IMR-90 (cell line): ENCODE results near the gene PAQR5. TPM values are rescaled to one million over a fixed set of nuclear protein-coding genes. Genes with fewer than 3 reads are reported as not detected.

Experiments
- ATAC-seq: fragments of 200-7000 bp; cut with Tn5 transposase; 2 replicates; pipeline ENCODE4 v1.9.1; 2020; ENCODE audit warnings: low read depth, mild to moderate bottlenecking, moderate library complexity
- BruUV-seq: library from RNA; stranded (reverse); fragments of 400-500 nt; replicated peaks from 2 replicates; lab custom pipeline; 2021; lab: Mats Ljungman, UMichigan
- CTCF ChIA-PET: fragments of 300-600 bp; formaldehyde crosslinking; extraction: SDS; loops from one replicate; lab custom pipeline; 2021; ENCODE audit warnings: antibody characterized with exemption; lab: Yijun Ruan, JAX
- POLR2A ChIA-PET: fragments of 300-600 bp; sonication (Branson Sonifier 250); formaldehyde crosslinking; loops from one replicate; lab custom pipeline; 2022; ENCODE audit warnings: antibody characterized with exemption; ENCODE audit not compliant: unreplicated experiment; lab: Charles Lee
- DNase-seq: peaks from one replicate; pipeline ENCODE4 v3.0.0; 2013
- H2AFZ ChIP-seq: replicated peaks from 2 replicates; pipeline ENCODE3; 2013; ENCODE audit warnings: low read length, mild to moderate bottlenecking; ENCODE audit not compliant: poor library complexity
- H2AK5ac ChIP-seq: 2 replicates; pipeline ENCODE4 v1.6.1; 2013; ENCODE audit warnings: low read depth, low read length, inconsistent platforms
- H2AK9ac ChIP-seq: replicated peaks from 2 replicates; pipeline ENCODE3; 2013; ENCODE audit warnings: mild to moderate bottlenecking, low read depth, low read length, moderate library complexity; ENCODE audit not compliant: poor library complexity
- H2BK120ac ChIP-seq: 2 replicates; pipeline ENCODE4 v1.6.1; 2013; ENCODE audit warnings: low read depth, low read length, inconsistent platforms
- H2BK15ac ChIP-seq: 3 replicates; pipeline ENCODE4 v1.6.1; 2013; ENCODE audit warnings: low read depth, low read length, inconsistent platforms
- H2BK20ac ChIP-seq: 2 replicates; pipeline ENCODE4 v1.6.1; 2013; ENCODE audit warnings: low read depth, mild to moderate bottlenecking, inconsistent platforms, low read length, moderate library complexity
- H2BK5ac ChIP-seq: 2 replicates; pipeline ENCODE4 v1.6.1; 2013; ENCODE audit warnings: mild to moderate bottlenecking, low read depth, low read length, inconsistent platforms; ENCODE audit not compliant: poor library complexity, severe bottlenecking
- H3K14ac ChIP-seq: replicated peaks from 2 replicates; pipeline ENCODE4 v1.6.1; 2013; ENCODE audit warnings: low read depth, low read length, inconsistent platforms
- H3K18ac ChIP-seq: 2 replicates; pipeline ENCODE4 v1.6.1; 2013; ENCODE audit warnings: low read depth, low read length, control low read depth
- H3K23ac ChIP-seq: 2 replicates; pipeline ENCODE4 v1.6.1; 2013; ENCODE audit warnings: low read depth, low read length, inconsistent platforms
- H3K27ac ChIP-seq: 2 replicates; pipeline ENCODE4 v1.5.1; 2013; ENCODE audit warnings: mild to moderate bottlenecking, control low read depth, low read length; ENCODE audit not compliant: insufficient read depth
- H3K27me3 ChIP-seq: 2 replicates; pipeline ENCODE4 v1.6.1; 2013; ENCODE audit warnings: low read length; ENCODE audit not compliant: control insufficient read depth, insufficient read depth
- H3K36me3 ChIP-seq: 2 replicates; pipeline ENCODE4 v1.6.1; 2013; ENCODE audit warnings: low read length, mixed read lengths; ENCODE audit not compliant: control insufficient read depth, insufficient read depth
- H3K4ac ChIP-seq: 2 replicates; pipeline ENCODE4 v1.6.1; 2013; ENCODE audit warnings: low read depth, low read length, inconsistent platforms
- H3K4me1 ChIP-seq: 2 replicates; pipeline ENCODE4 v1.6.1; 2013; ENCODE audit warnings: low read length, mixed read lengths; ENCODE audit not compliant: control insufficient read depth, insufficient read depth
- H3K4me2 ChIP-seq: 2 replicates; pipeline ENCODE4 v1.6.1; 2013; ENCODE audit warnings: low read depth, mild to moderate bottlenecking, control low read depth, low read length, moderate library complexity
- H3K4me3 ChIP-seq: 2 replicates; pipeline ENCODE4 v1.5.1; 2013; ENCODE audit warnings: low read depth, mild to moderate bottlenecking, control low read depth, low read length, moderate library complexity; ENCODE audit not compliant: insufficient read depth
- H3K56ac ChIP-seq: 2 replicates; pipeline ENCODE4 v1.6.1; 2013; ENCODE audit warnings: low read length, inconsistent platforms; ENCODE audit not compliant: insufficient read depth; ENCODE audit errors: extremely low read depth
- H3K79me1 ChIP-seq, 2 experiments: 2 replicates each; pipeline ENCODE4 v1.6.1; 2013; ENCODE audit warnings: low read length in 2 of 2, inconsistent platforms in 1 of 2, low read depth in 1 of 2
- H3K9ac ChIP-seq: 2 replicates; pipeline ENCODE4 v1.6.1; 2013; ENCODE audit warnings: low read depth, low read length, control low read depth
- H3K9me1 ChIP-seq: 2 replicates; pipeline ENCODE4 v1.6.1; 2013; ENCODE audit warnings: low read length, inconsistent platforms; ENCODE audit not compliant: insufficient read depth
- H3K9me3 ChIP-seq: 2 replicates; pipeline ENCODE4 v1.6.1; 2013; ENCODE audit warnings: low read length; ENCODE audit not compliant: control insufficient read depth, insufficient read depth
- H4K20me1 ChIP-seq: 2 replicates; pipeline ENCODE4 v1.6.1; 2013; ENCODE audit warnings: low read length, inconsistent platforms; ENCODE audit not compliant: insufficient read depth
- H4K5ac ChIP-seq: 2 replicates; pipeline ENCODE4 v1.6.1; 2013; ENCODE audit warnings: mild to moderate bottlenecking, low read depth, low read length, control low read depth
- H4K8ac ChIP-seq, 2 experiments: 2 replicates each; pipeline ENCODE4 v1.6.1; 2013; ENCODE audit warnings: low read depth in 2 of 2, low read length in 2 of 2, control low read depth in 1 of 2, inconsistent platforms in 1 of 2
- H4K91ac ChIP-seq: 2 replicates; pipeline ENCODE4 v1.6.1; 2013; ENCODE audit warnings: low read depth, low read length, inconsistent platforms; ENCODE audit not compliant: insufficient read depth
- BHLHE40 ChIP-seq: fragments of 150-350 bp; IDR thresholded peaks from 2 replicates; pipeline ENCODE4 v1.6.1; 2016; ENCODE audit warnings: mild to moderate bottlenecking, low read depth, low read length
- CEBPB ChIP-seq: IDR thresholded peaks from 2 replicates; pipeline ENCODE4 v1.6.1; 2012; ENCODE audit warnings: low read depth, low read length, improper control_type of control experiment
- ELK1 ChIP-seq: fragments of 150-350 bp; IDR thresholded peaks from 2 replicates; pipeline ENCODE4 v1.6.1; 2016; ENCODE audit warnings: low read depth, mild to moderate bottlenecking, low read length, moderate library complexity, borderline replicate concordance
- FOS ChIP-seq: fragments of 150-350 bp; IDR thresholded peaks from 2 replicates; pipeline ENCODE4 v1.6.1; 2016; ENCODE audit warnings: low read depth, low read length
- MAFK ChIP-seq: IDR thresholded peaks from 2 replicates; pipeline ENCODE4 v1.6.1; 2012; ENCODE audit warnings: low read depth, low read length, improper control_type of control experiment
- MAZ ChIP-seq: IDR thresholded peaks from 2 replicates; pipeline ENCODE4 v1.6.1; 2012; ENCODE audit warnings: low read depth, mild to moderate bottlenecking, low read length, improper control_type of control experiment, moderate library complexity, borderline replicate concordance
- NFE2L2 ChIP-seq: fragments of 150-350 bp; IDR thresholded peaks from 2 replicates; pipeline ENCODE4 v1.6.1; 2016; ENCODE audit warnings: low read depth, mild to moderate bottlenecking, low read length
- RAD21 ChIP-seq: IDR thresholded peaks from 2 replicates; pipeline ENCODE4 v1.6.1; 2012; ENCODE audit warnings: low read length, improper control_type of control experiment
- RCOR1 ChIP-seq: IDR thresholded peaks from 2 replicates; pipeline ENCODE4 v1.6.1; 2012; ENCODE audit warnings: mild to moderate bottlenecking, low read length, improper control_type of control experiment; ENCODE audit not compliant: insufficient replicate concordance
- RFX5 ChIP-seq: IDR thresholded peaks from 2 replicates; pipeline ENCODE4 v1.8.0; 2012; ENCODE audit warnings: low read depth, mild to moderate bottlenecking, low read length, moderate library complexity
- SMC3 ChIP-seq: fragments of 150-350 bp; IDR thresholded peaks from 2 replicates; pipeline ENCODE4 v1.6.1; 2016; ENCODE audit warnings: low read depth, mild to moderate bottlenecking, antibody characterized with exemption, low read length, moderate library complexity
- WGBS, 2 experiments: methylation state at CpG; one replicate each; pipeline versions ENCODE4 v1.1.5 to v1.1.7; 2013; ENCODE audit warnings: missing lambda C conversion rate in 2 of 2; ENCODE audit not compliant: insufficient read length in 1 of 2; ENCODE audit errors: extremely low coverage in 2 of 2; 5-methylcytosine and 5-hydroxymethylcytosine counted together
- dilution Hi-C: fragments of 300-500 bp; cut with HindIII; formaldehyde crosslinking; loops from one replicate; pipeline ENCODE4 v1.14.3; 2018; ENCODE audit warnings: low sequenced_read_pairs; ENCODE audit not compliant: unreplicated experiment
- in situ Hi-C: fragments of 300-500 bp; cut with MboI; formaldehyde crosslinking; loops from 3 replicates; pipeline ENCODE4 v1.14.3; 2019; ENCODE audit warnings: low sequenced_read_pairs, inconsistent platforms, mixed read lengths
- intact Hi-C: fragments of 100-400 bp; cut with micrococcal nuclease; formaldehyde crosslinking; loops from 2 replicates; pipeline ENCODE4 v1.10.0; 2022
- polyA plus RNA-seq, 3 experiments: library from polyadenylated mRNA; depleted of rRNA; stranded (reverse); fragments of >200 nt; gene quantifications; 2 replicates each; pipeline ENCODE4 v1.2.3, GENCODE V29; 2012; ENCODE audit warnings: low replicate concordance in 1 of 3
- total RNA-seq: library from RNA; depleted of rRNA; stranded (reverse); fragments of >200 nt; gene quantifications from 2 replicates; pipeline ENCODE4 v1.2.3, GENCODE V29; 2012

Gene PAQR5
- total and polyA plus RNA-seq, 2 of the 4 experiments (the other 2 are of a cell fraction): 2.3 to 2.7 TPM

DNA sequence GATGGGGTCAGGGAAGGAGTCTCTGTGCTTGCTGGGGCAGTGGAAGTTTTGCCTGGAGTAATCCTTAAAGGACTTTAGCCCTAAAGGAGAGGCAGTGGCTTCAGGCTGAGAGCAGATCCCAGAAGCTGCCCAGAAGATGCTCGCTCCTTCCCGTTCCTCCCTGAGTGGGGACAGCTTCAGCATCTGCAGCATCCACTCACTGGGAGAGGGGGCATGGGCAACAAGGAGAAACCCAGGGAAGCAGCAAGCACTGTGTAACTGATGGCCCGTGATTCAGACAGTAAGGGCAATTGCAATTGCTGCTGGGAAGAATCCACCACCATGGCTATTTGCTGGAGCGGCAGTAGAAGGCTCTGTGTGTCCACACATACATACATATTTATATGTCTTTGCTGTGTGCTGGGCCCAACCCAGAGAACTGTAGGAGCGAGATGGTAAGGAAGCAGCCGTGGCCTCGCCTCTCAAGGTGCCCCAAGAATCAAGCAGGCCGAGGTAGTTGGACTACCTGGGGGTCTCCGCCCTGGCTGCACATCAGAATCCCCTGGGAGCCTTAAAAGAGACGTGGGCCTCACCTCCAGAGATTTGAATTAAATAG, 5.8 kb upstream of the PAQR5 start:
- Histone ChIP-seq H3K14ac (no peak overlapping the region), H3K56ac (no peak overlapping the region), H2AFZ (no peak overlapping the region), H3K79me1 (no peaks in the 10 kb centered on the region), H2BK120ac (no peak overlapping the region), H3K9me3 (peaks cover 7% of the 10 kb centered on the region), H4K8ac (no peak overlapping the region), H4K20me1 (no peaks in the 10 kb centered on the region), H3K4me3 (no peak overlapping the region), H3K4ac (no peak overlapping the region), H2AK5ac (no peak overlapping the region), H3K27ac (no peak overlapping the region), H3K4me1 (peaks cover 16% of the 10 kb centered on the region; the same call in 1 of the 2 replicates), H4K91ac (no peak overlapping the region), H2BK5ac (no peak overlapping the region), H3K9me1 (0 out of 2 replicates have a peak, but pooled peaks cover 4% of the 10 kb centered on the region), H3K9ac (no peak overlapping the region), H4K5ac (no peak overlapping the region), H3K27me3 (peaks cover 9% of the 10 kb centered on the region), H3K36me3 (no peaks in the 10 kb centered on the region), H3K23ac (no peak overlapping the region), H3K4me2 (no peak overlapping the region), H2AK9ac (no peak overlapping the region), H3K18ac (no peak overlapping the region), H2BK20ac (no peak overlapping the region), H2BK15ac (no peak overlapping the region)
- CTCF ChIA-PET: interaction anchor here (0.6 to 1.5 kb wide), 2 partner anchors 102 to 344 kb away, joined by 3 to 4 read pairs; no protein-coding TSS in a partner anchor
- BruUV-seq: no TSS peak
- TF ChIP-seq NFE2L2: no peak
- TF ChIP-seq CEBPB: no peak
- TF ChIP-seq RAD21: no peak
- no peak for TF ChIP-seq FOS
- TF ChIP-seq MAFK: no peak
- TF ChIP-seq MAZ: no peak
- TF ChIP-seq RFX5: no peak
- no peak for TF ChIP-seq BHLHE40
- no peak for TF ChIP-seq SMC3
- no peak for TF ChIP-seq ELK1
- TF ChIP-seq RCOR1: no peak
- ATAC-seq (no peak), DNase-seq (no peak)
- WGBS, 2 experiments: 87% methylated on average over 3 of the region's 10 CpGs; no CpG with 5 or more reads in 1 of the 2 experiments
- in situ Hi-C loops: no loop called here
- dilution Hi-C loops: no loop called here
- POLR2A ChIA-PET: no interaction called here
- intact Hi-C loops: no loop called here
